Measurements from ENCODE around the gene GPSM1. TPM values are rescaled to one million over a fixed set of nuclear protein-coding genes. Genes with fewer than 3 reads are reported as not detected.

The GPSM1 gene
- total RNA-seq, 1 experiment from 2014 or later, result 26.4 TPM

- no peak overlapping the region for H3K4me2 ChIP-seq (ENCODE audit: low read length)
- peaks cover 39 to 53% of the 10 kb centered on the region in 2 experiments for H3K36me3 ChIP-seq (ENCODE audit: control insufficient read depth in 1 of 2, insufficient read depth in 2 of 2, low read length in 2 of 2)
- no peaks in the 10 kb centered on the region for H4K20me1 ChIP-seq (ENCODE audit: insufficient read depth)
- H3K4me1 ChIP-seq (ENCODE audit: control insufficient read depth in 1 of 2, insufficient read depth in 2 of 2, low read length in 2 of 2), result peaks cover 7 to 16% of the 10 kb centered on the region in 2 experiments
- H2AFZ ChIP-seq (ENCODE audit: low read depth, low read length, poor library complexity, severe bottlenecking), result no peak overlapping the region
- ATAC-seq (no peak), DNase-seq (ENCODE audit: low read depth, low spot score) (no peak)
- peaks cover 58% of the 10 kb centered on the region for H3K79me2 ChIP-seq (ENCODE audit: insufficient read depth, low read length)
- no TSS peak for BruUV-seq (replicated peaks)
- intact Hi-C loops (cut with micrococcal nuclease), result no loop called here
- H3K4me3 ChIP-seq (replicated peaks in 1 of 2; ENCODE audit: low read depth in 1 of 2, low read length in 2 of 2), result no peak overlapping the region
- no peaks in the 10 kb centered on the region for H3K9me2 ChIP-seq (ENCODE audit: insufficient read depth)
- H3K9ac ChIP-seq (ENCODE audit: low read length), result no peak overlapping the region
- POLR2A ChIA-PET, result no interaction called here
- TF ChIP-seq ELF1 (IDR thresholded peaks at IDR 0.05; ENCODE audit: borderline replicate concordance, low read depth) (no peak), SIN3A (IDR thresholded peaks at IDR 0.05; ENCODE audit: low read depth) (no peak), CBX3 (IDR thresholded peaks at IDR 0.05; ENCODE audit: low read depth) (no peak), EZH2 (IDR thresholded peaks at IDR 0.05) (no peak)
- H3K27ac ChIP-seq (ENCODE audit: low read depth, low read length), result no peak overlapping the region
- H3K9me3 ChIP-seq (ENCODE audit: control insufficient read depth in 1 of 2, insufficient read depth in 1 of 2, low read depth in 1 of 2, low read length in 2 of 2), result no peaks in the 10 kb centered on the region
- CTCF ChIA-PET, result no interaction called here
- no peaks in the 10 kb centered on the region for H3K27me3 ChIP-seq (ENCODE audit: insufficient read depth, low read length)
- RAD21 ChIA-PET (ENCODE audit: low non-redundant PET in 1 of 2, low total read pairs in 2 of 2, uncharacterized antibody in 2 of 2, unreplicated experiment in 2 of 2), result no interaction called here
Observed at GRCh38 chr9:136397643-136398042, 70.3 kb downstream of the GPSM1 start.

- intact Hi-C loops (cut with micrococcal nuclease), result no loop called here
- no peaks in the 10 kb centered on the region for H3K9me2 ChIP-seq (ENCODE audit: insufficient read depth)
- H3K4me3 ChIP-seq (replicated peaks in 1 of 2; ENCODE audit: low read depth in 1 of 2, low read length in 2 of 2), result peak overlapping the region; percentile 82 to 93
- H3K4me1 ChIP-seq (ENCODE audit: control insufficient read depth in 1 of 2, insufficient read depth in 2 of 2, low read length in 2 of 2), result peaks cover 7 to 16% of the 10 kb centered on the region in 2 experiments
- H3K9me3 ChIP-seq (ENCODE audit: control insufficient read depth in 1 of 2, insufficient read depth in 1 of 2, low read depth in 1 of 2, low read length in 2 of 2), result no peaks in the 10 kb centered on the region
- POLR2A ChIA-PET, result no interaction called here
- H3K9ac ChIP-seq (ENCODE audit: low read length), result peak overlapping the region; percentile 84; the same call in 1 of the 2 replicates
- peaks cover 57% of the 10 kb centered on the region for H3K79me2 ChIP-seq (ENCODE audit: insufficient read depth, low read length)
- RAD21 ChIA-PET (ENCODE audit: low non-redundant PET in 1 of 2, low total read pairs in 2 of 2, uncharacterized antibody in 2 of 2, unreplicated experiment in 2 of 2), result no interaction called here
- no peaks in the 10 kb centered on the region for H4K20me1 ChIP-seq (ENCODE audit: insufficient read depth)
- peak overlapping the region; percentile 89 for H3K4me2 ChIP-seq (ENCODE audit: low read length)
- ATAC-seq, result no peak
- peak overlapping the region; percentile 92; the same call in 1 of the 2 replicates for H3K27ac ChIP-seq (ENCODE audit: low read depth, low read length)
- CTCF ChIA-PET, result no interaction called here
- peaks cover 37 to 48% of the 10 kb centered on the region in 2 experiments; a peak in 3 of 4 replicates for H3K36me3 ChIP-seq (ENCODE audit: control insufficient read depth in 1 of 2, insufficient read depth in 2 of 2, low read length in 2 of 2)
- DNase-seq (ENCODE audit: low read depth, low spot score), result no peak
- no peaks in the 10 kb centered on the region for H3K27me3 ChIP-seq (ENCODE audit: insufficient read depth, low read length)
- BruUV-seq (replicated peaks), result no TSS peak
- no peak overlapping the region for H2AFZ ChIP-seq (ENCODE audit: low read depth, low read length, poor library complexity, severe bottlenecking)
- no peak for TF ChIP-seq SP1 (IDR thresholded peaks at IDR 0.05; ENCODE audit: low read depth)
- no peak for TF ChIP-seq CEBPB (IDR thresholded peaks at IDR 0.05; ENCODE audit: low read depth)
- TF ChIP-seq REST (IDR thresholded peaks at IDR 0.05; ENCODE audit: low read depth), result no peak
- TF ChIP-seq ZBTB33 (IDR thresholded peaks at IDR 0.05; ENCODE audit: extremely low read depth, insufficient replicate concordance, low read length), result no peak
- TF ChIP-seq EZH2 (IDR thresholded peaks at IDR 0.05), result no peak
- TF ChIP-seq SIN3A (IDR thresholded peaks at IDR 0.05; ENCODE audit: low read depth), result no peak
- no peak for TF ChIP-seq MAX (IDR thresholded peaks at IDR 0.05)
- TF ChIP-seq JUND (IDR thresholded peaks at IDR 0.05), result no peak
- TF ChIP-seq TCF7L2 (IDR thresholded peaks at IDR 0.05; ENCODE audit: borderline replicate concordance, extremely low read depth, insufficient read depth, insufficient read length), result no peak
- no peak for TF ChIP-seq CBX3 (IDR thresholded peaks at IDR 0.05; ENCODE audit: low read depth)
- no peak for TF ChIP-seq SRF (IDR thresholded peaks at IDR 0.05; ENCODE audit: low read depth)
- TF ChIP-seq ATF3 (IDR thresholded peaks at IDR 0.05), result no peak
- no peak for TF ChIP-seq YY1 (IDR thresholded peaks at IDR 0.05; ENCODE audit: extremely low read depth, insufficient replicate concordance, low read depth, low read length)
- no peak for TF ChIP-seq ZFX (IDR thresholded peaks at IDR 0.05)
- no peak for TF ChIP-seq POLR2AphosphoS5 (IDR thresholded peaks at IDR 0.05; ENCODE audit: low read depth, low read length)
Observed at GRCh38 chr9:136398286-136398685, 70.9 kb downstream of the GPSM1 start.

Data from HCT116 (cell line).